Endodermal cell (in vitro differentiated cells): ENCODE data around the gene CAB39. TPM values are rescaled to one million over a fixed set of nuclear protein-coding genes. Genes with fewer than 3 reads are reported as not detected.

Experiments
- DNase-seq: peaks from one replicate; pipeline ENCODE4 v3.0.0-alpha.2; 2017
- H3K27ac ChIP-seq: 2 replicates; pipeline ENCODE4 v1.5.1; 2013; ENCODE audit warnings: mild to moderate bottlenecking, low read depth, low read length, moderate library complexity
- H3K27me3 ChIP-seq: 2 replicates; pipeline ENCODE4 v1.6.1; 2013; ENCODE audit warnings: mild to moderate bottlenecking, low read length, moderate library complexity; ENCODE audit not compliant: insufficient read depth, control insufficient read depth, poor library complexity, severe bottlenecking
- H3K36me3 ChIP-seq: 2 replicates; pipeline ENCODE4 v1.7.0; 2013; ENCODE audit warnings: mild to moderate bottlenecking, low read length, moderate library complexity; ENCODE audit not compliant: control insufficient read depth, insufficient read depth
- H3K4me1 ChIP-seq: one replicate; pipeline ENCODE4 v1.7.0; 2013; ENCODE audit warnings: low read length; ENCODE audit not compliant: control insufficient read depth, insufficient read depth
- H3K4me3 ChIP-seq: 2 replicates; pipeline ENCODE4 v1.5.1; 2013; ENCODE audit warnings: mild to moderate bottlenecking, low read length, moderate library complexity
- H3K9ac ChIP-seq: 2 replicates; pipeline ENCODE4 v1.6.1; 2013; ENCODE audit warnings: mild to moderate bottlenecking, low read length, moderate library complexity; ENCODE audit not compliant: poor library complexity, severe bottlenecking; ENCODE audit errors: extremely low read depth
- H3K9me3 ChIP-seq: 2 replicates; pipeline ENCODE4 v1.6.1; 2013; ENCODE audit warnings: mild to moderate bottlenecking, low read length, moderate library complexity; ENCODE audit not compliant: control insufficient read depth
- H3K27ac Mint-ChIP-seq: 2 replicates; pipeline ENCODE4 v1.8.0; 2020; ENCODE audit warnings: mixed read lengths
- H3K27me3 Mint-ChIP-seq: 2 replicates; pipeline ENCODE4 v1.8.0; 2021; ENCODE audit warnings: mild to moderate bottlenecking, mixed read lengths; ENCODE audit not compliant: insufficient read depth
- H3K36me3 Mint-ChIP-seq: 2 replicates; pipeline ENCODE4 v1.8.0; 2020; ENCODE audit warnings: low read depth, mixed read lengths
- H3K4me1 Mint-ChIP-seq: 2 replicates; pipeline ENCODE4 v1.8.0; 2020; ENCODE audit warnings: mixed read lengths
- H3K4me3 Mint-ChIP-seq: 2 replicates; pipeline ENCODE4 v1.8.0; 2020; ENCODE audit warnings: mild to moderate bottlenecking, moderate library complexity, mixed read lengths
- H3K9me3 Mint-ChIP-seq: 2 replicates; pipeline ENCODE4 v1.8.0; 2020; ENCODE audit warnings: mild to moderate bottlenecking, mixed read lengths
- CTCF ChIP-seq: fragments of 200-600 bp; sonication (generic); conservative IDR thresholded peaks from 2 replicates; pipeline ENCODE4 v1.5.0; 2021; ENCODE audit warnings: antibody characterized with exemption, mild to moderate bottlenecking
- WGBS, 2 experiments: methylation state at CpG; one replicate each; pipeline versions ENCODE4 v1.1.5 to v1.1.7; 2013; ENCODE audit warnings: missing lambda C conversion rate in 2 of 2, mixed read lengths in 1 of 2; ENCODE audit not compliant: insufficient coverage in 1 of 2, insufficient read length in 1 of 2; 5-methylcytosine and 5-hydroxymethylcytosine counted together
- total RNA-seq, 2 donors: library from RNA; stranded (reverse); fragmentation: NEBNext Ultra II Directional in 1 of 2; extraction: Animal tissue kit (Norgen Biotek cat#: 25700) in 1 of 2; gene quantifications; 2 replicates in 1 of 2; 3 replicates in 1 of 2; pipeline ENCODE4 v1.2.1, GENCODE V29; 2021

CAB39 gene
- total RNA-seq, 2 donors from 2014 or later = 41.4 to 48.4 TPM

DNA sequence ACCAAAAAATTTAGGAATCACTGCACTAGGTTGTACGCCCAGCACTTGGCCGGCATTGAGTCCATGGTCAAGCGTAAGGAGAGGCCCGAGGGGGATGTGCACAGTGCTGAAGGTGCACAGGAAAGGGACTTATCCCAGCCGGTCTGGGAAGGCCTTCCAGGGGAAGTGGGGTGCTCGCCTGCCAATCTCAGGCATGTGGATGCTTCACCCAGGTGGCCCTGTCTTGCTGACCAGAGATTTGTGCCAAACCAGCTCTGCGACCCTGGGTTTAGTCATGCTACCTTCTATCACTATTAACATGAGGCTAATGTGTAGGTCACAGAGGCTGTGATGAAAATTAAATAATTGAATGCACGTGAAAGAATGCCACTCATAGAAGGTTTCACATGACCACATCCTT, 150.4 kb downstream of the CAB39 start:
- peaks cover 11% of the 10 kb centered on the region for H3K27me3 Mint-ChIP-seq
- peaks cover 14% of the 10 kb centered on the region for H3K4me1 ChIP-seq
- no peaks in the 10 kb centered on the region for H3K9me3 ChIP-seq
- no peak overlapping the region for H3K9ac ChIP-seq
- H3K27ac Mint-ChIP-seq = no peak overlapping the region
- H3K9me3 Mint-ChIP-seq = no peaks in the 10 kb centered on the region
- DNase-seq = peak; percentile 34
- peaks cover 18% of the 10 kb centered on the region for H3K4me1 Mint-ChIP-seq
- no peak overlapping the region for H3K4me3 ChIP-seq
- WGBS, 2 experiments = 78 to 100% methylated on average over 3 to 8 of the region's 8 CpGs
- H3K4me3 Mint-ChIP-seq = no peak overlapping the region
- TF ChIP-seq CTCF = no peak
- H3K36me3 Mint-ChIP-seq = no peaks in the 10 kb centered on the region
- H3K27me3 ChIP-seq = no peaks in the 10 kb centered on the region
- no peak overlapping the region for H3K27ac ChIP-seq
- no peaks in the 10 kb centered on the region for H3K36me3 ChIP-seq

DNA sequence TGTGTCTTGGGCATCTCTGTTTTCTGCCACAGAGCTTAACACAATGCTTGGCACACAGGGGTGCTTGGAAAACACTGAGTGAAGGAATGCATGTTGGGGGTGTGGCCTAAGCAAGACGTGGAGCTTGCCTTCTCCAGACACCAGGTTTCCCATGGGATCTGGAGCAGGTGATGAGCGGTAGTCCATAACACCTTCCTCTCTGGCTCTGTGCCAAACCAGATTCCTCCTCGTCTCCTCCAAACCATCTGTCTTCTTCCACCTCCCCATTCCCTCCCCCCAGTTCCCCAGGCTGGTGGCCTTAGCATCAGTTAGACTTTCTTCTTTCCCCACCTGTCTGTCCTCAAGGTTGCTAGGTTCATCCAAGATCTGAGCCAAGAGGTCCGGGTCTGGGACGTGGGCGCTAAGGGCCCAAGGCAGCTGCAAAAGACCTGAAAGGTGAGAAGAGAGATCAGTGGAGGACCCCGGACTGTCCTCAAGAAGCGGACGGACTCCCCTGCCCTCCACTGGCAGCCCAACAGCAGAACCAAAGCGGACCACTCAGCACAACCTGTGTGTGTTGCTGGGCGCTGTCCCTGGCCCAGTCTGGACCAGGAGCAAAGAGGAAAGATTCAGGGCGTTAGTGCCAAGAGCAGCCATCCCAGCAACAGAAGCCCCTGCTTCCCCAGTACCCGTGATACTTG, 150.9 kb downstream of the CAB39 start:
- Histone ChIP-seq H3K9ac (no peak overlapping the region), H3K9me3 (no peaks in the 10 kb centered on the region), H3K27ac (no peak overlapping the region), H3K4me1 (peaks cover 18% of the 10 kb centered on the region), H3K36me3 (no peaks in the 10 kb centered on the region), H3K4me3 (no peak overlapping the region), H3K27me3 (no peaks in the 10 kb centered on the region)
- no peak overlapping the region for H3K27ac Mint-ChIP-seq
- peak overlapping the region; percentile 71 for H3K4me3 Mint-ChIP-seq
- 88 to 94% methylated on average over 9 to 13 of the region's 13 CpGs for WGBS, 2 experiments
- H3K36me3 Mint-ChIP-seq = no peaks in the 10 kb centered on the region
- no peak for TF ChIP-seq CTCF
- no peak for DNase-seq
- H3K27me3 Mint-ChIP-seq = peaks cover 11% of the 10 kb centered on the region
- H3K4me1 Mint-ChIP-seq = peaks cover 22% of the 10 kb centered on the region
- H3K9me3 Mint-ChIP-seq = no peaks in the 10 kb centered on the region

- no peaks in the 10 kb centered on the region for H3K36me3 Mint-ChIP-seq
- H3K36me3 ChIP-seq = no peaks in the 10 kb centered on the region
- H3K4me3 Mint-ChIP-seq = peak overlapping the region; percentile 71
- 25 to 40% methylated on average over 12 to 18 of the region's 18 CpGs for WGBS, 2 experiments
- no peak for TF ChIP-seq CTCF
- H3K27me3 ChIP-seq = no peaks in the 10 kb centered on the region
- no peak overlapping the region for H3K27ac ChIP-seq
- peaks cover 28% of the 10 kb centered on the region for H3K4me1 Mint-ChIP-seq
- peaks cover 11% of the 10 kb centered on the region for H3K27me3 Mint-ChIP-seq
- H3K4me1 ChIP-seq = peaks cover 24% of the 10 kb centered on the region
- H3K9me3 ChIP-seq = no peaks in the 10 kb centered on the region
- no peaks in the 10 kb centered on the region for H3K9me3 Mint-ChIP-seq
- H3K27ac Mint-ChIP-seq = peak overlapping the region; percentile 82
- peak overlapping the region; percentile 79 for H3K4me3 ChIP-seq
- DNase-seq = no peak
- H3K9ac ChIP-seq = no peak overlapping the region
Measured at GRCh38 chr2:230864122-230864604, 151.5 kb downstream of the CAB39 start.
